ENCODE measurements around the gene RFX7. TPM values are rescaled to one million over a fixed set of nuclear protein-coding genes. Genes with fewer than 3 reads are reported as not detected.
"Not testable (repeated sequence)": the region's sequence is repeated elsewhere in the genome, so short reads cannot be mapped to it uniquely, and the experiment has no call there.

The RFX7 gene
- total RNA-seq, 2 experiments from 2014 or later, result 33.8 to 42.5 TPM

GRCh38 chr15:56176996-56177395 is 66.7 kb downstream of the RFX7 start:
- peaks cover 22% of the 10 kb centered on the region for H3K4me1 Mint-ChIP-seq
- DNase-seq, result no peak

GRCh38 chr15:56175788-56176187 is 67.9 kb downstream of the RFX7 start:
- Mint-ChIP-seq H3K4me3 (no peak overlapping the region), H3K27me3 (no peaks in the 10 kb centered on the region), H3K4me1 (peaks cover 20% of the 10 kb centered on the region), H3K9me3 (peaks cover 16% of the 10 kb centered on the region), H3K27ac (no peak overlapping the region), H3K36me3 (ENCODE audit: low read depth) (peaks cover 52% of the 10 kb centered on the region)
- ChIA-PET POLR2A (no interaction called here), CTCF (no interaction called here)
- DNase-seq, result no peak

More at GRCh38 chr15:56176996-56177395, 66.7 kb downstream of the RFX7 start:
- ChIA-PET POLR2A (no interaction called here), CTCF (no interaction called here)
- peaks cover 8% of the 10 kb centered on the region for H3K9me3 Mint-ChIP-seq
- no peaks in the 10 kb centered on the region for H3K27me3 Mint-ChIP-seq
- H3K4me3 Mint-ChIP-seq, result no peak overlapping the region
- H3K36me3 Mint-ChIP-seq (ENCODE audit: low read depth), result peaks cover 44% of the 10 kb centered on the region
- H3K27ac Mint-ChIP-seq, result no peak overlapping the region

GRCh38 chr15:56174649-56175048 is 69.0 kb downstream of the RFX7 start:
- peaks cover 26% of the 10 kb centered on the region for H3K4me1 Mint-ChIP-seq
- CTCF ChIA-PET, result interaction anchor here (0.9 kb wide), 1 partner anchor 71 kb away, joined by 4 read pairs; no protein-coding TSS in a partner anchor

GRCh38 chr15:56168394-56168793 is 75.3 kb downstream of the RFX7 start:
- peaks cover 36% of the 10 kb centered on the region for H3K4me1 Mint-ChIP-seq
- ChIA-PET POLR2A (no interaction called here), CTCF (no interaction called here)
- no peak overlapping the region for H3K27ac Mint-ChIP-seq
- peaks cover 15% of the 10 kb centered on the region for H3K9me3 Mint-ChIP-seq
- H3K27me3 Mint-ChIP-seq, result no peaks in the 10 kb centered on the region
- no peak overlapping the region for H3K4me3 Mint-ChIP-seq
- H3K36me3 Mint-ChIP-seq (ENCODE audit: low read depth), result peaks cover 52% of the 10 kb centered on the region
- no peak for DNase-seq

More at GRCh38 chr15:56174649-56175048, 69.0 kb downstream of the RFX7 start:
- no peak overlapping the region for H3K4me3 Mint-ChIP-seq
- peak overlapping the region; percentile 4 for H3K27ac Mint-ChIP-seq
- no peaks in the 10 kb centered on the region for H3K27me3 Mint-ChIP-seq
- peaks cover 19% of the 10 kb centered on the region for H3K9me3 Mint-ChIP-seq
- peaks cover 60% of the 10 kb centered on the region for H3K36me3 Mint-ChIP-seq (ENCODE audit: low read depth)
- DNase-seq, result no peak
- POLR2A ChIA-PET, result interaction anchor here (0.6 kb wide), 1 partner anchor 47 kb away, joined by 3 read pairs; no protein-coding TSS in a partner anchor

- H3K36me3 Mint-ChIP-seq (ENCODE audit: low read depth), result peaks cover 24% of the 10 kb centered on the region
- peaks cover 2% of the 10 kb centered on the region for H3K9me3 Mint-ChIP-seq
- no peak for DNase-seq
- ChIA-PET POLR2A (interaction anchor here (0.6 kb wide), 1 partner anchor 696 kb away, joined by 5 read pairs; no protein-coding TSS in a partner anchor), CTCF (no interaction called here)
- H3K27me3 Mint-ChIP-seq, result no peaks in the 10 kb centered on the region
- H3K4me1 Mint-ChIP-seq, result peaks cover 43% of the 10 kb centered on the region
- no peak overlapping the region for H3K4me3 Mint-ChIP-seq
- H3K27ac Mint-ChIP-seq, result no peak overlapping the region
Observed at GRCh38 chr15:56165234-56165633, 78.4 kb downstream of the RFX7 start.

- Mint-ChIP-seq H3K4me3 (no peak overlapping the region), H3K27me3 (no peaks in the 10 kb centered on the region), H3K27ac (no peak overlapping the region), H3K9me3 (no peaks in the 10 kb centered on the region), H3K36me3 (ENCODE audit: low read depth) (peaks cover 25% of the 10 kb centered on the region), H3K4me1 (peaks cover 29% of the 10 kb centered on the region)
- CTCF ChIA-PET, result interaction anchor here (1.3 kb wide), 1 partner anchor 15 kb away, joined by 3 read pairs; no protein-coding TSS in a partner anchor
- DNase-seq, result no peak
- POLR2A ChIA-PET, result no interaction called here
Observed at GRCh38 chr15:56160966-56161365, 82.7 kb downstream of the RFX7 start.

GRCh38 chr15:56156877-56157276 is 86.8 kb downstream of the RFX7 start:
- DNase-seq, result no peak
- ChIA-PET CTCF (no interaction called here), POLR2A (no interaction called here)
- no peaks in the 10 kb centered on the region for H3K27me3 Mint-ChIP-seq
- H3K36me3 Mint-ChIP-seq (ENCODE audit: low read depth), result peaks cover 47% of the 10 kb centered on the region
- H3K4me1 Mint-ChIP-seq, result peaks cover 13% of the 10 kb centered on the region
- H3K27ac Mint-ChIP-seq, result no peak overlapping the region
- peaks cover 26% of the 10 kb centered on the region for H3K9me3 Mint-ChIP-seq
- no peak overlapping the region for H3K4me3 Mint-ChIP-seq

GRCh38 chr15:56155278-56155677 is 88.4 kb downstream of the RFX7 start:
- H3K27ac Mint-ChIP-seq, result peak overlapping the region; percentile 51
- DNase-seq, POLR2A ChIA-PET, H3K4me1 Mint-ChIP-seq, H3K27me3 Mint-ChIP-seq, CTCF ChIA-PET, H3K4me3 Mint-ChIP-seq: not testable (repeated sequence)
- peaks cover 31% of the 10 kb centered on the region for H3K9me3 Mint-ChIP-seq
- peaks cover 50% of the 10 kb centered on the region for H3K36me3 Mint-ChIP-seq (ENCODE audit: low read depth)

GRCh38 chr15:56154768-56155167 is 88.9 kb downstream of the RFX7 start:
- Mint-ChIP-seq H3K9me3 (peaks cover 31% of the 10 kb centered on the region), H3K36me3 (ENCODE audit: low read depth) (peaks cover 48% of the 10 kb centered on the region)
- CTCF ChIA-PET, H3K27ac Mint-ChIP-seq, POLR2A ChIA-PET, DNase-seq, H3K4me1 Mint-ChIP-seq, H3K27me3 Mint-ChIP-seq, H3K4me3 Mint-ChIP-seq: not testable (repeated sequence)

GRCh38 chr15:56150204-56150603 is 93.5 kb downstream of the RFX7 start:
- Mint-ChIP-seq H3K36me3 (ENCODE audit: low read depth) (peaks cover 51% of the 10 kb centered on the region), H3K9me3 (peaks cover 37% of the 10 kb centered on the region), H3K27me3 (no peaks in the 10 kb centered on the region), H3K4me3 (no peak overlapping the region), H3K27ac (no peak overlapping the region), H3K4me1 (peaks cover 11% of the 10 kb centered on the region)
- no peak for DNase-seq
- POLR2A ChIA-PET, result no interaction called here
- CTCF ChIA-PET, result interaction anchor here (1.0 kb wide), 1 partner anchor 23 kb away, joined by 3 read pairs; no protein-coding TSS in a partner anchor

- Mint-ChIP-seq H3K27ac (no peak overlapping the region), H3K27me3 (no peaks in the 10 kb centered on the region), H3K4me3 (no peak overlapping the region), H3K36me3 (ENCODE audit: low read depth) (peaks cover 36% of the 10 kb centered on the region), H3K4me1 (peaks cover 11% of the 10 kb centered on the region), H3K9me3 (peaks cover 19% of the 10 kb centered on the region)
- DNase-seq, result no peak
- ChIA-PET CTCF (no interaction called here), POLR2A (no interaction called here)
Observed at GRCh38 chr15:56148064-56148463, 95.6 kb downstream of the RFX7 start.

GRCh38 chr15:56146756-56147155 is 96.9 kb downstream of the RFX7 start:
- H3K4me1 Mint-ChIP-seq, result peaks cover 11% of the 10 kb centered on the region
- POLR2A ChIA-PET, result no interaction called here
- no peak for DNase-seq
- no peaks in the 10 kb centered on the region for H3K27me3 Mint-ChIP-seq
- H3K9me3 Mint-ChIP-seq, result peaks cover 14% of the 10 kb centered on the region
- CTCF ChIA-PET, result no interaction called here
- no peak overlapping the region for H3K4me3 Mint-ChIP-seq
- peaks cover 38% of the 10 kb centered on the region for H3K36me3 Mint-ChIP-seq (ENCODE audit: low read depth)
- H3K27ac Mint-ChIP-seq, result no peak overlapping the region

- no peaks in the 10 kb centered on the region for H3K27me3 Mint-ChIP-seq
- no peak overlapping the region for H3K4me3 Mint-ChIP-seq
- H3K9me3 Mint-ChIP-seq, result peaks cover 43% of the 10 kb centered on the region
- POLR2A ChIA-PET, result no interaction called here
- CTCF ChIA-PET, result no interaction called here
- no peaks in the 10 kb centered on the region for H3K4me1 Mint-ChIP-seq
- no peak overlapping the region for H3K27ac Mint-ChIP-seq
- DNase-seq, result no peak
- peaks cover 60% of the 10 kb centered on the region for H3K36me3 Mint-ChIP-seq (ENCODE audit: low read depth)
Observed at GRCh38 chr15:56128081-56128480, 115.6 kb downstream of the RFX7 start.

- ChIA-PET POLR2A (no interaction called here), CTCF (no interaction called here)
- H3K4me1 Mint-ChIP-seq, result no peaks in the 10 kb centered on the region
- no peak overlapping the region for H3K4me3 Mint-ChIP-seq
- no peak for DNase-seq
- H3K27me3 Mint-ChIP-seq, result no peaks in the 10 kb centered on the region
- H3K36me3 Mint-ChIP-seq (ENCODE audit: low read depth), result peaks cover 75% of the 10 kb centered on the region
- H3K9me3 Mint-ChIP-seq, result peaks cover 53% of the 10 kb centered on the region
- H3K27ac Mint-ChIP-seq, result no peak overlapping the region
Observed at GRCh38 chr15:56126409-56126808, 117.3 kb downstream of the RFX7 start.
